C4-2B (cell line): ENCODE results near the gene NARF.

Source experiments
- CTCF ChIP-seq: fragments of 450-650 bp; conservative IDR thresholded peaks from 2 replicates; pipeline ENCODE4 v1.5.1; 2017; ENCODE audit warnings: mild to moderate bottlenecking
- ZFX ChIP-seq: fragments of 450-650 bp; IDR thresholded peaks from 2 replicates; pipeline ENCODE4 v1.6.1; 2017

GRCh38 chr17:82463925-82464566 is 5.5 kb downstream of the NARF start:
- TF ChIP-seq CTCF: no peak
- no peak for TF ChIP-seq ZFX
